ENCODE results near the gene PGLYRP1.

Gene PGLYRP1, protein sequence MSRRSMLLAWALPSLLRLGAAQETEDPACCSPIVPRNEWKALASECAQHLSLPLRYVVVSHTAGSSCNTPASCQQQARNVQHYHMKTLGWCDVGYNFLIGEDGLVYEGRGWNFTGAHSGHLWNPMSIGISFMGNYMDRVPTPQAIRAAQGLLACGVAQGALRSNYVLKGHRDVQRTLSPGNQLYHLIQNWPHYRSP

DNA sequence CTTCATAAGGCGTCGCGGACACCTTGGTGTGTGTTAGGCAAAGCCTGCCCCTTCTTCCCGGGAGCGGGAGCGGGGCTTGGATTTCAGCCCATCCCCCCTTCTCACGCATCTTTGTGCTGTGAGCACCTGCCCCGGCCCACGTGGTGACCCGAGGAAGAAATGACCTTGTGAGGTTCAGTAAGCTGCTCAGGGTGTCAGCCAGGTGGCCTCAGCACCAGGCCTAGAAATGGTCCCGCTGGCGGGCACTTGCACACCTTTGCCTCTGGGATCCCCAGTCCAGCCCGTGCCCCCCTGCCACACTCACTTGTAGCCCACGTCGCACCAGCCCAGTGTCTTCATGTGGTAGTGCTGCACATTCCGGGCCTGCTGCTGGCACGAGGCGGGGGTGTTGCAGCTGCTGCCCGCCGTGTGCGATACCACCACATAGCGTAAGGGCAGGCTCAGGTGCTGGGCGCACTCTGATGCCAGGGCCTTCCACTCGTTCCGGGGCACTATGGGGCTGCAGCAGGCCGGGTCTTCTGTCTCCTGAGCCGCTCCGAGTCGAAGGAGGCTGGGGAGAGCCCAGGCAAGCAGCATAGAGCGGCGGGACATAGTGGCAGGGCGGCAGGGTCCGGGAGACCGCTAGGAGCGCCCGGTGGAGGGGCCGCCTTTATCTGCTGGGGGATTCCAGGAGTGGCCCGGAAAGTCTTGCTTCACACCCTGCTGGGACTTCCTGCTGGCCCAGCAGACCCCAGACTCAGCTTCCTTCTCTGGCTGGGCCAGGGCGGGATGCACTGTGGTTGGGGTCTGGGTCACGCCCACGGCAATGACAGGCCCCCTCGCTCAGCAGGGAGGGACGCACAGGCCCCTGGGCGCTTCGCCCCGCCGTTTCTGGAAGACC lies at the start of gene PGLYRP1:
Gene PGLYRP1, minus strand, starts transcription at position 623 of the 880 bp plus-strand sequence. Its CDS starts 32 bp downstream, at position 591.
- no peak for DNase-seq (ENCODE audit: low read depth in 2 of 2)

DNA sequence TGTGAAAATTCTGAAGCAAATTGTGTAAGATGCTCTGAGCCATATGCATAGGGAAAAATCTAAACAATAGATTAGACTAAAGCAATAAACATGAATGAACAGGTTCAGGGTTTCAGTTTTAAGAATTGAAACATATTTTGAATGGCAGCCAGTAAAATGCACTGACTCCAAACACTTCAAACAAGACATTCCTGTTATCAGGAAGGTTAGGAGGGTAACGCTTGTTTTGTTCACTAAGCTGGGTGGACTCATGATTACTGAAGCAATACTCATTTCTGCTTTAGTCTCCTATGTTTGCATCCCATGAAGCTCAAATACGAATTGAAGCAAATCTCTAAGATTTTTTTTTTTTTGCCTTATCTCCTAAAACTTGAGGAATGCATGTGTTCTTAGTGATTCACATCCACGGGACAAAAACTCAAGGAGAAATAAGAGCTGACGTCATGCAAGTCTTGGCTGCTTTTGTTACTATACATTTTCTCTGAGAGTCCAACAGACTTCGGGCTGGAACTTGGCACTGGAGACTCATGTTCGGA lies 47.0 kb upstream of the PGLYRP1 start:
- DNase-seq (ENCODE audit: low read depth in 2 of 2) = no peak

DNA sequence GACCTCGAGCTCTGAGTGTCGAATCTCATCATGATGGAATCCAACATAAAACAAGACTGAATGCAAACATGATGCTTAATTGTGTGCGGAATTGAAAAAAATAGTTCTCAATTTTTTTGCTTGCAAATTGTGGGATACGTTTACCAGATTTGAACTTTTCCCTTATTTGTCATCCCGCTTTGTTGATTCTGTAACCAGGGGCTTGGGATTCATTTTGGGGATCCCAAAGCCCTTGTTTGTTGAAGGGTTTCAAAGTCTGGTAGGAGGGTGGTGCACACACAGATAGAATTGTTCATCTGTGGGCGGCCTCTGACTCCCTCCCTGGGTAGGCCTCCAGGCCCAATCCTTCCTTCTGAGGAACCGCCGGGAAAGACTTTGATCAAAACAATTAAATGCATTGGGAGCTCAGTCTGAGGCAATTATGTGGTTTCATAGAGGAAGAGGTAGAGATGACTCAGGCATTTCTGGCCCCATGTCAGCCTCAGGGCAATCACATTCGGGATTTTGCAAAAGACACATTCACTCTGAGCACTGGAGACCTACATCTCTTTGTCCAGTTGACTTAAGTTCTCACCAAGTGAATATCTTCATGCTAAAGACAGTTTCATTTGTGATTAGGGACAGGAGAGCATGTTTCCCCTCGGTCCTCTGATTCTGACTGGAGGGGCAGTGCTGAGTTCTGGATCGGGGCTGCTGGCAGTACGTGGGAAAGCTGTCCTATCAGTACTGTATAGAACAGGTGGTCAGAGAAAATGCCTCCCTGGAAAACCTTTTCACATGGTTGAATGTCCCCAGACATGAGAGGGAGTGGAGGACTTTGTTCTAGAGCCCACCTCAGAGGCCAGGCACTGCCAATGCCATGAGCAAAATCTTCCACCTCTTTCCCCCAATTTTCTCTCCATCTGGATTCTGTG lies 45.7 kb upstream of the PGLYRP1 start:
- DNase-seq (ENCODE audit: low read depth in 2 of 2) = no peak

DNA sequence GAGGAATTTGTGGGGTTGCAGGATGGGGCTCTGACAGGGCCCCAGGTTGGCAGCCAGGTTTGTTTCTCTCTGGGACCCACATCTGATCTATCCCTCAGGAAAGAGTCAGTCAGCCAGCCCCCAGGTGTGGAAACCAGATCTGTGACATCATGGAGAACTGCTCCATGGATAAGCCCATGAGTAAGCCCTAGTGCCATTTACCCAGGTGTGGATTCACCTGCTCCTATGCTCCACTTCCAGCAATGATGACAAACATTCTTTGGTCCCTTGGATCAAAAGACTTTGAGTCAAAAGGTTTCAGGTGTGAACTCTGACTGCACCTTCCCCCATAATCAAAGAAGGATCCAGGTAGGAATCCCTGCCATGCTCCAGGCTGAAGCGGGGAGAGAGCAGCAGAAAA lies 44.8 kb upstream of the PGLYRP1 start:
- no peak for DNase-seq (ENCODE audit: low read depth in 2 of 2)

DNA sequence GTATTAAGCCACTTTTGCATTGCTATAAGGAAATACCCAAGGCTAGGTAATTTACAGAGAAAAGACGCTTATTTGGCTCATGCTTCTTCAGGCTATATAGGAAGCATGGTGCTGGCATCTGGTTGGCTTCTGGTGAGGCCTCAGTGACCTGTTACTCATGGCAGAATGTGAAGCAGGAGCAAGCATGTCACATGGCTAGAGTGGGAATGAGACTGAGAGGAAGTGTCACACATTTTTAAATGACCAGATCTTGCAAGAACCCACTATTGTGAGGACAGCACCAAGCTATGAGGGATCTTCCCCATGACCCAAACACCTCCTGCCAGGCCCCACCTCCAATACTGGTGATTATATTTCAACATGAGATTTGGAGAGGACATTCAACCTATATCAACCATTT lies 43.6 kb upstream of the PGLYRP1 start:
- DNase-seq (ENCODE audit: low read depth in 2 of 2) = no peak

DNA sequence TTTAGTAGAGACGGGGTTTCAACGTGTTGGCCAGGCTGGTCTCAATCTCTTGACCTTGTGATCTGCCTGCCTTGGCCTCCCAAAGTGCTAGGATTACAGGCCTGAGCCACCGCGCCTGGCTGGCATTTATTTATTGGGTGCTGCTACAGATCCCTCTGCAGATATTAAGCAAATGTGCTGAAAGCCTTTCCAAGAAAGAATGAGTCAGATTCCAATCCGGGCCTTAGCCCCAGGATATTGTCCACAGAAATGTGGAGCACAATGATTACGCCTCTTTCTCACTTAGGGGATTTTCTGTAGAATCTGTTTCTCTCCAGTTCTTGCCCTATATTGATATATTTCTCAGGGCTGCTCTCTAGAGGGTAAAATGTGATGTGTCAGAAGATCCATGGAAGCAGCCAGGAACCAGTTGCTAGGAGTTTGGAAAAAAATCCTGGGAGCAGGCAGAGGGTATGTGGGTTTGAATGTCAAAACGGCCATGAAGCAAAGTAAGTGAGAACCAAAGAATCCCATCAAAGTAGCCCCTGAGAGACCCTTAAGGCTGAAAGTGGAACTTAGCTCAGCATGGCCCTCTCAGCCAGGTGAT lies 42.7 kb upstream of the PGLYRP1 start:
- no peak for DNase-seq (ENCODE audit: low read depth in 2 of 2)

DNA sequence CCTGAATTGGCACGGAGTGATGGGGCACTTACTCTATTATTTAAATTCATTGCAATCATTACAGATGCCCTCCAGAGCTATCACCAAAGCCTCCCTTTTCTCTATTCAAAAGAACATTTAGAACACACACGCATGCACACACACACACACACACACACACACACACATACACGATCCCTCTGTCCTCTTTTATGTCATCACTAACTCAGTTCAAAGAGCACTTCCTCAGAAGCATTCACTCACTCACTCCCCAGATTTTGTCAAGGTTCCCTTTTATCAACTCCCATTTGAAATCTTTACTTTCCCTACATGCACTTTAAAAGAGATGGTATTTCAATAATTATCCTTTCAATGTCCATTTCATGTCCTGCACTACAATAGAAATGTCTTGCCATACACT lies 40.3 kb upstream of the PGLYRP1 start:
- no peak for DNase-seq (ENCODE audit: low read depth in 2 of 2)

DNA sequence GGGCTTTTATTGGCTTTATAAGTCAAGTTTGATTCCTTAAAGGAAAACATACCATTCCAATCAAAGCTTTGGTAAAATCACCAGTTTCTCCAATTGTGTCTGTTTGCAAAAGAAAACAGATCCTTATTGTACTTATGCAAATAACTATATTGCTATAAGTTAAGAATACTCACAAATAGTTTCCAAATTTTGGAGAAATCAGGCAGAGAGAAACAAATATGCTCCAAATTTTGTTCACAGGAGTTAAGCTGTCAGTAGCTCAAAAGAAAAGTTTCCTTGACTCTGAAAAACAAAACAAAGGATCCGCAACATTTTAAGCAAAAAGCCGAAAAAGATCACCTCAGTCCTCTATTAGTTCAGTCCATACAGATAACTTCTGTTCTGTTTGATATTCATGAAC lies 37.2 kb upstream of the PGLYRP1 start:
- no peak for DNase-seq (ENCODE audit: low read depth in 2 of 2)

DNA sequence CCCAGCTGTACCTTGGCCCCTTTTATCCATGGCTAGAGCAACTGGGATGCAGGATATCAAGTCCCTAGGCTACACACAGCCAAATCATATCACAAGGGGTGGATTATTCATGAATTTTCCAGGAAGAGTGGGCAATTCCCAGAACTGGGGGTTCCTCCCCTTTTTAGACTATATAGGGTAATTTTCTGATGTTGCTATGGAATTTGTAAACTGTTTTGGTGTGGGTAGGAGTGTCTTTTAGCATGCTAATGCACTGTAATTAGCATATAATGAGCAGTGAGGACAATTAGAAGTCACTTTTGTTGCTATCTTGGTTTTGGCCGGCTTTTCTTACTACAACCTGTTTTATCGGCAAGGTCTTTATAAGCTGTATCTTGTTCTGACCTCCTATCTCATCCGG lies 35.9 kb upstream of the PGLYRP1 start:
- no peak for DNase-seq (ENCODE audit: low read depth in 2 of 2)

DNA sequence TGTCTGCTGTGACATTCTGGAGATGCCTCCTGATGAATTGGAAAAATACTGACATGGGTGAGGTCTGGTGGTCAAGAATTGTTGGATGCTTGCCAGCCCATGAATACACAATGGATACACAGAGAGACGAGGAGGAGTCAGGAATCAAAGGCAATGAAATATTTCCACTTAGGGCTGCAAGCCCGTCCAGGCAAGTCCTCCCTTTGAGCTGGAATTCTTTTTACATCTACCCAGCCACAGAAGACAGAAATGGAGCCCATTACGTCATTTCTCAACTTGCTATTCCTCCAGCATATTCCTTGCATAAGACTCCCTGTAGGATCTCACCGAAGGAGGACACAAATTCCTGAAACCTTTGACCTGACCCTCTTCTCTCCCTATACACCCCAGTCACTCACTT lies 33.7 kb upstream of the PGLYRP1 start:
- DNase-seq (ENCODE audit: low read depth in 2 of 2) = no peak

DNA sequence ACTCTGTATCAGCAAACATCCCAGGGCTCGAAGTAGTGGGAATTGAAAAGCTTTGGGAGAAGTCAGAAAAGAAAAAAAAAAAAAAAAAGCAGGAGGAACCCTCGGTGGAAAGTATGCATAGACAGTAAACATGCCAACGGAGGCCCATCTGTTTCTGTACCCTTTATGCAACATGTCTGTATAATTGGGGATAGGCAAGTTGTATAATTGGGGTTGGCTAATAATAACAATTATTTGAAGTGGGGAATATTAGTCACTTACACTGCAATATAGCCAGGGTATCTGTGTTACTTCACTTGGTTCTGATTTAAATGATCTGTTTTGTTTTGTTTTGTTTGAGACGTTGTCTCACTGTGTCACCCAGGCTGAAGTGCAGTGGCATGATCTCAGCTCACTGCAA lies 30.0 kb upstream of the PGLYRP1 start:
- DNase-seq (ENCODE audit: low read depth in 2 of 2) = no peak

DNA sequence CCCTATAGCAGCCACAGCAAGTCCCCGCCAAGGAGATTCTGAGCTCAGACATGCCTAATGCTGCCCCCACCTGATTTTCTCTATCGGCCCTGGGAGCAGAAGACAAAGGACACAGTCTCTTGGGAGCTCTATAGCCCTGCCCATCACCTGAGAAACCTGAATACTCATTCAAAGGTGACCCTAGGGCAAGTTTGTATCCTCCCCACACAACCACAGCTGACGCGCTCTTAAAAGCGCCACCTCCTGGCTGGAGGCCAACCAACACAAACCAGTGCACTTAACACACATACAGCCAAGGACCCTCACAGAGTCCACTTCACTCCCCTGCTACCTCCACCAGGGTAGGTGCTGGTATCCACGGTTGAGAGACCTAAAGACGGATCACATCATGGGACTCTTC lies 26.7 kb upstream of the PGLYRP1 start:
- DNase-seq (ENCODE audit: low read depth in 2 of 2) = no peak

DNA sequence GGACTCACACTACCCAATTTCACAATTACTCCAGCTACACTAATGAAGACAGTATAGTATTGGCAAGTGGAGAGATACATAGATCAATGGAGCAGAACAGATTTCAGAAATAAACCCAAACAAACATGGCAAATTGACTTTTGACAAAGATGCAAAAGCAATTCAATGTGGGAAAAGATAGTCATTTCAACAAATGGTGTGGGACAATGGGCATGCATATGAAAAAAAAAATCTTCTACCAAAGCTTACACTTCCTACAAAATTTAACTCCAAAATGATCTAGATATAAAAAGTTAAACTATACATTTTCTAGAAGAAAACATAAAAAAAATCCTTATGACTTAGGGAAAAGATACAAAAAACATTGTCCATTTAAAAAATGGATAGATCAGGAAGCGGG lies 20.7 kb upstream of the PGLYRP1 start:
- DNase-seq (ENCODE audit: low read depth in 2 of 2) = no peak

DNA sequence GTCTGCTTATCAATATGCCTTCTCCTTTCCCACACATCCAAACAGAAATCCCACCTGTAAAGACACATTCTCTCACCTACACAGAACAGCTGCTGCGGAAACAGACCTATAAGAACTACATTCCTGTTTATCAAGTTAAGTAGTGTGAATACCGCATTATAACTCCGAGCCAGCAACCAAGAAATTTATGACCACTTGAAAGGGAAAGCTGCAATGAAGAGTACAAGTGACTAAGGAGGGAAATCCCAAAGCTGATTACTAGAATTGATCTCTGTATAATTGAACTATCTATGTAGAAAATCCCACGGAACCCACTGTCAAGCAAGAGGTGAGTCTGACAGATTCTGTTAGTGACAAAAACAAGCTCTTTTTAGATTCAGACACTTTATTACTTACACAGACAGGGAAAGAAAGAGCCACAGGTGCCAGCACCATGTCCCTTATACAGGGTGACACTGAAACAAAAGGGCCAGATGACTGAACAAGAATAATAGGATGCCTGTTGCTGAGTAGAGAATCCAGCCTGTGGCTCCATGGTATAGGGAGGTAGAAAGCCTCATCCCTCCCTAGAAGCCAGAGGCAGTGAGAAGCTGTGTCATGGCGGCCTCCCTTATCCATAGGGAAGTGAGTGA lies 19.5 kb upstream of the PGLYRP1 start:
- DNase-seq (ENCODE audit: low read depth in 2 of 2) = no peak

DNA sequence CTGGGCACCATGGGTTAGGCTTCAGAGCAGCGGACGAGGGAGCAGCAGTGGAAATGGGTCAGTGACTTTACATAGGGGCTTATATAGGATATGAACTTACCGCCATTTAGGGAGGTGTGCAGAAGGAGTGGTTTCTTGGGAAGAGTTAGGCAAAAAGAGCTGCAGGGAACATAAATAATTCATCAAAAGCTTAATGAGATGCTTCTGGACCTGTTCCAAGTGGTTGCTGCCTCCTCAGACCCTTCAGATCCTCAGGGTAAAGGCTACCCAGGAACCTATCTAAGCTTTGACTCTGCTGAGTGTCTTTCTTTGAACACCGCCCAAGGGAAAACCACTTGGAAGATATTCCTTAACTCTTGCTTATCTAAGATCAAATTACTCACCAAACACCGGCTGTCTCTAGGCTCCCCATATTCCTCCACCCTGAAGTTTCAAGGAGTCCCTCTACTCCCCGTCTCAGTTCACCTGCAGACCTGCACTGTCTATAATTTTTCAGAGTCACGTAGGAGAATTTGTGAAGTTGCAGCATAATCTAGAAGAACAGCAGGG lies 18.2 kb upstream of the PGLYRP1 start, which contains the start of gene IGFL4:
Gene IGFL4, minus strand, starts transcription at position 51 of the 549 bp plus-strand sequence. Its CDS starts 40 bp downstream, at position 11.
- DNase-seq (ENCODE audit: low read depth in 2 of 2) = no peak

DNA sequence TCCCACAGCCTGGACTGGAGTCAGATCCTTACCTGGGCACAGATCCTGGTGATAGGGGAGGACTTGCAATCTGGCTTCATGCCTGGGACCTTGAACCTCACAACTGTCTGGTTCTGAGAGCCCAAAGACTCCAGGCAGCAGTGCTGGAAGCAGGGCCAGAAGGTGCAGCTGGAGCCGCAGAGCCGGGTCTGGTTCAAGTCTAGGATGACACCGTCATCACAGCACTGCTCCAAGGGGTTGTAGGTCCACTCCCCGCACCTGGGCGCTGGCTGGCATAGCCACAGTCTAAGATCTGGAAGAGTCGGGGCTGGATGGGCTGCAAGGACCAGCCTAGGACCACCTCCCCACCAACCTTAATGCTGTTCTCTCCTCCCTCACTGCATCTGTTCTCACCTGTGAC lies 17.3 kb upstream of the PGLYRP1 start:
- no peak for DNase-seq (ENCODE audit: low read depth in 2 of 2)

DNA sequence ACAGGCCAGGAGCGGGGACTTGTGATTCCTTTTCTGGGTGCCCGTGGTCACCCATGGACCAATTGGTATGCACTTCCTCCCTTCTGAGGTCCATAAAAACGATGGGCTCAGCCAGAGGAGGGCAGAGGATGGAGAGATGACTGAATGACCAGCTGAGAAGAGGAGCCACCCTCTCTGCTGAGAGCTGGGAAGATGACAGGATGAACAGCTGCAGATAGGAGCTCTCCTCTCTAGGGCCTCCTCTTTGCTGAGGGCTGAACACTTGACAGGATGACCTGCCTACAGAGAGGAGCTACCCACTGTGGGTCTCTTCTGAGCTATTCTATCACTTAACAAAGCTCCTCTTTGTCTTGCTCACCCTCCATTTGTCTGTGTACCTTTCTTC lies 13.9 kb upstream of the PGLYRP1 start:
- DNase-seq (ENCODE audit: low read depth in 2 of 2) = no peak

DNA sequence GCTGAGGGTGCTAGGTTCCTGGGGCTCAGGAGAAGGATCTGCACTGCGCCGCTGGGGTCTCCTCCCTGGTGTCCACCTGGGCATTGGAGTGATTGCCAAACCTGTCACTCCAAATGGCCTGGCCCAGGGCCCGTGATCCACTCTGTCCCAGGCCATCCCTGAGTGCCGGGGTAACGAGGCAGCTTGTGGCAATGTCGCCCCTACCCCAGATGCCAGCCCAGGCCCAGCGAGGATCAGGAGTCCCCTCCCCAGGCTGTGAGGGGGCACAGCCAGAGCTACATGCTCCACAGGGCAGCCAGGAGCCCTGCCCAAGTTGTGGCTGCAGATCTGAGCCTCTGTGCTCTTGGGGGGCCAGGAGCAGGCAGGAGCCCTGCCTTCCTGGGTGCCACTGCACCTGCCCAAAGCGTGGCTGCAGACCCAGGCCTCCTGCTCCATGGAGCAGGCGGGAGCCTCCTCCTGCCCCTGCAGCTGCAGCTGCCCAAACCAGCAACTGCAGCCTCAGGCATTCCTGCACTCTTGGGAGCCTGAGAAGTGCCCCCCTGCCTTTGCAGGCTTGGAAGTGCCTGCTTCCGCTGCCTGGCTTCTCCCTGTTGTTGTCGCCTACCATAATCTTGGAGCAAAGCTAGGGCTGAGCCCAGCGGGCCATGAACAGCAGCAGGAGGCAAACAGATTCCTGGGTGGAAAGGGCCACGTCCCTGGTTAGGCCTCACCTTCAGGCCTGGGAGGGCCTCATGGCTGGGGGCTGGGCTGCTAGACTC lies 13.3 kb upstream of the PGLYRP1 start:
- no peak for DNase-seq (ENCODE audit: low read depth in 2 of 2)

DNA sequence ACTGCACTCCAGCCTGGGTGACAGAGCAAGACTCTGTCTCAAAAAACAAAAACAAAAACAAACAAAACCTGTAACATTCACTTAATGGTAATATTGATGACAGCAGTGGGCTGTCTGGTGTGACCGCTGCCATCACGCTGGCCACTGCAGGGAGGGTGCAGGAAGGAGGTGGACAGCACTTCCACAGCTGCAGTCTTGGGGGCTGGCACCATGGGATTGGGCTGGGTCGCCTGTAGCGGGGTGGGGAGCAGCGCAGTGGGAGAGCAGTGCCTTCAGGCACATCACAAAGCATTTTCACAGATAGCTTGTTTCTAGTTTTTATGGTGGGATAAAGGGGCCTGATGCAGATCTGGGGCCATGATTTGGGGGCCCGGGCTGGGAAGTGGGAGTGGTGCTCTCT lies 12.7 kb upstream of the PGLYRP1 start:
- DNase-seq (ENCODE audit: low read depth in 2 of 2) = no peak

DNA sequence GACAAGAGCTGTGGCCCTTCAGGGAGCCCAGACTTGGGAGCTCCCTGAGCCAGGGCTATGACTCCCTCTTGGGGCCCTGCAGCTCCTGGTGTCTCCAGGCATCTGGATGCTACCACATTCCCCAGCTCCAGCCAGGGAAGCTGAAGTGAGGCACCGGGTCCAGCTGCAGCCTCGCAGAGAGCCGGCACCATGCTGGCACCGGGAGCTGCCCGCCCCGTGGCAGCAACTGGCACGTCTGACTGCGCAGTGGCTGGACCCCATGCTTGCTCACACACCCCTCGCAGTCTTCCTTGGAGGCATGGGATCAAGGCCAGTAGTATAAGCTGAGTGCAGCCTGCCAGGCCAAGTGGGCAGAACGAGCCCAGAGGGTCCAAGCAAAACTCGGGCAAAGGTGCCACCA lies 10.5 kb upstream of the PGLYRP1 start:
- no peak for DNase-seq (ENCODE audit: low read depth in 2 of 2)

Data from stimulated activated CD4-positive, alpha-beta T cell treated with anti-CD3 and anti-CD28 coated beads, Interleukin-12 subunit alpha, Interleukin-12 subunit beta, amount 100 ng/mL, for 24 hours (primary cell).